Measurements from ENCODE around the gene RPRML.
"Not testable (repeated sequence)": the region's sequence is repeated elsewhere in the genome, so short reads cannot be mapped to it uniquely, and the experiment has no call there.

RPRML gene

DNA sequence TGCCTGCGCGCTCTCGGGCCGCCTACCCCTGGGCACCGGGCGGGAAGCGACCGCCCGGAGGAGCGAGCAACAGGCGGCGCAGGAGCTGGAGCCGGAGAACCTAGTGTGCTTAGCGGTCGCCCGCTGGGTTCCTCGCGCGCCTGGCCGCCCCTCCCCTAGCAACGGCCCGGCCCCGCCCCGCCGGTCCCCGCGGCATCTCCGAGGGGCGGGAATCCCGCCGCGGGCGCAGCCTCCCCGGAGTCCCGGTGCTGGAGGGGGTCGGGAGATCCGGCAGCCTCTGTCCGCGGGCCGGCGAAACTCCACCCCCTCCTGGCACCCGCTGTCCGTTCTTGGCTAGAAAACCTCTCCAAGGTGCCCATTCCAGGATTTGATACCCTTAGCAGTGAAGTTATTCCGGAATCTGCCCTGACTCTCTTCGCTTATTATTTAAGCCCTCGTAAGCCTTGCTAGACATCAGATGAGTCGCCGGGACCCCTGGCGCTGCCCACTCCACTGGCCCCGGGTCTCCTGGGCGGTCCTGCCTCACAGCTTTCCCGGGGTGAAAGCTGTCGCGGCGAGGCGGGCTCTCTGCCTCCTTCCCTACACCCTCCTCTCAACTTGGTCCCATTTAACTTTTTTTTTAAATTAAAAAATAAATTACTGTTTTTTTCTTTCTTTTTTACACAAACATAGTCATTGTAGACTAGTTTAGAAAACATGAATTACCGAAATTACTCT is at the start of gene RPRML:
Gene RPRML (minus strand): TSS at position 107 of the 717 bp plus-strand sequence. CDS start 246 bp downstream, outside the sequence.
- DNase-seq, result no peak

GRCh38 chr17:47016966-47017365 is 37.9 kb upstream of the RPRML start:
- DNase-seq, result not testable (repeated sequence)

DNA sequence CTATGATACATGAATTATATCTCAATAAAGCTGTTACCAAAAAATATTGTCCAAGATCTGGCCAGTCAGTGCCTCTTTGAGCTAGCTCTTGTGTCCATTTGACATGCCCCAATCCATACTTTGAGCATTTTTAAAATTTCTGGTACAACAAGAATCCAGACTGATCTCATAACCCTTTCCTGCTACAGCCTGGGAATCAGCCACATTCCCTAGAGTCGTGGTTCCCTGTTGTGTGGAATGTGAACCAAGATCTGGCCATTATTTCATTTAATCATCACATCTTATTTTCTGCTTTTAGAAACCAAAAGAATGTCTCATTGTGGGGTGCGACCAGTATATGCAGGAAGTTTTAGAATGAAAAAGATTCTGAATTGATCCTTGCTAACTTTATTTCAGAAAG is 34.3 kb upstream of the RPRML start:
- no peak for DNase-seq

- DNase-seq, result no peak
Observed at GRCh38 chr17:47012457-47012856, 33.4 kb upstream of the RPRML start.

- DNase-seq, result no peak
Observed at GRCh38 chr17:47009759-47010594, 30.9 kb upstream of the RPRML start.

- DNase-seq, result no peak
Observed at GRCh38 chr17:47004906-47005305, 25.9 kb upstream of the RPRML start.

GRCh38 chr17:47003864-47004263 is 24.8 kb upstream of the RPRML start:
- DNase-seq, result not testable (repeated sequence)

DNA sequence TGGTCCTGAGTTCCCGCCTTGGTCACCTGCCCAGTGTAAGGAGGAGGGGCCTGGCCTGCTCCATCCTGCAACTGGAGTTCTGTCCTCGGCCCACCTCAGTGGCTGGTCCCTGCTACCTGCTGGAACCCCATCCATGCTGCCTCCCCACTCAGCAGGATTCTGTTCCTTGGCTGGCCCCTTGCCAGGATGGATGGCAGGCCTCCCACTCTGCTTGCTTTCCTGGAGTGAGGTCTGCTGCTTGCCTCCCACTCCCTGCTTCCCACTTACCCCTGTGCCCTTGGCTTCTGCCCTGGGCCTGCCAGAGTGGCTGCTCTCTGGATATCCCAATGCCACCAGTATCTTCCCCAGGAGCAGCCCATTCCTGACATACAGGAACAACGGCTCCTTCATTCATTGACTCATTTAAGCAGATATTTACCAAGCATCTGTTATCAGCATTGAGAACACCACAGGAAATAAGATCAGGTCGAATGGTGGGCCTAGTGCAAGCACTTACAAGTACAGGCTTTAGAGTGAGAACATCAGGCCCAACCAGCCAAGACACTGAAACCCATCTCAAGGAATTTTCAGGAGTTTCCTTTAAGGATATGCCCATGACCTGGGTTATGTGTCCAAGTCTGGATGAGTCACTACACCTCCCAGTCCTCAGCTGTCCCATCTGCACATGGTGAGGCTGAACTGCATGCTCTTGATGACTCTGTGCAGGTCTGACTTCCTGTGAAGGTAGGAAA is 17.0 kb upstream of the RPRML start:
- no peak for DNase-seq

DNA sequence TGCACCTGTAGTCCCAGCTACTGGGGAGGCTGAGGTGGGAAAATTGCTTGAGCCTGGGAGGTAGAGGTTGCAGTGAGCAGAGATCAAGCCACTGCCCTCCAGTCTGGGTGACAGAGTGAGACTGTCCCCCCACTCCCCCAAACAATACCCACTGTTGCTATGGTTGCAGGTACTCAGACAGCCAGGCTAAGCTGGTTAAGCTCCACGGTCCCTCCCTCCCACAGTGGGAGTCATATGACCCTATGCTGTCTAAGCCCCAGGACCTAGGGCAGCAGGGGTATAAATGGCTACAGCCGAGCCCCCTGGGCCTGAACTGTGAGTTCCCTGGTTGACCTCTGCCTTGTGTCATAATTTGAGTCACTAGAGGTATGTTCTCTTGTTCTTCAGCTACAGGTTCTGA is 15.9 kb upstream of the RPRML start:
- no peak for DNase-seq

DNA sequence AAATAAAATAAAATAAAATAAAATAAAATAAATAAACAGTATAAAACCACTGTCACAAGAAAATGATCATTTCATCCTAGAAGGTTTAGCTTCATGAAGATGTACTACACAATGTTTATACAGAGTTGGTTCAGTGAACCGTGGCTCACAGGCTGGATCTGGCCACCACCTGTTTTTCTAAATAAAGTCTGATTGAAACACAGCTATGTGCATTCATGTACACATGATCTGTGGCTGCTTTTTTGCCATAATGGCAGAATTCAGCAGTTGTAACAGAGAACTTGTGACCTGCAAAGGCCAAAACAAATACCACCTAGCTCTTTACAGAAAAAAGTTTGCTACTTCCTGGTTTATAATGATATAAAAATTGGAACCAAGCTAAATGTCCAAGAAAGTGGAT is 12.6 kb upstream of the RPRML start:
- no peak for DNase-seq

DNA sequence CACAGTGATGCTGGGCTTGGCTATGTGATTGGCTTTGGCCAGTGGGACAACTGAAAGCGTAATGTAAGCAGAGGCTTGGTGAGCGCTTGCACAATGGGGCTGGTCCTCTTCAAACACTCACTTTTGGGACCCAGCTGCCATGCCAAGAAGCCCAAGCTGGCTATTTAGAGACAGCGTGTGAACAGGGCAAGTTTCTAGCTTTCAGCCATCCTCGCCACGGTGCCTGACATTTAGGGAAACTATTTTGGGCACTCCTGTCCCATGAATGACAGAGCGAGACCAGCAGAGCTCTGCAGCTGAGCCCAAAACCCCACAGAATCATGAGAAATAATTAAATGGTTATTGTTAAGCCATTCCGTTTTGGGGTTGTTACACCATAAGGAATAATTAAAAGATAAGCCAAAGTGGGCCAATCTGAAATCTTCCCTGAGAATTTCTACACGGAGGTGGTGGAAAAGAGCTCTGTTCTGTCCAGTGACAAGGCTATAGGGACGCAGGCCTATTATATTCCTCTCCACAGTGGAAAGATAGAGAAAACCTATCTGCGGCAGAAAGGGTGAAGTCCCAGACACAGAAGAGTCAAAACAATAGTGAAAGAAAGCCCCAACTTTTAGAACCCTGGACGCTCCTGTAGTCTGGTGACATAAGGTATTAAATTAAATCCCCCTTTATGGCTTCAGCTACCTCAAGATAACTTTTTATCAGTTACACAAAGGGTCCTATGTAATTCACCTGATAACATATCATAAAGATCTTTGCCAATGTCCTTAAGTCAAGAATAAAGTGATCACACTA is 10.8 kb upstream of the RPRML start:
- DNase-seq, result no peak

DNA sequence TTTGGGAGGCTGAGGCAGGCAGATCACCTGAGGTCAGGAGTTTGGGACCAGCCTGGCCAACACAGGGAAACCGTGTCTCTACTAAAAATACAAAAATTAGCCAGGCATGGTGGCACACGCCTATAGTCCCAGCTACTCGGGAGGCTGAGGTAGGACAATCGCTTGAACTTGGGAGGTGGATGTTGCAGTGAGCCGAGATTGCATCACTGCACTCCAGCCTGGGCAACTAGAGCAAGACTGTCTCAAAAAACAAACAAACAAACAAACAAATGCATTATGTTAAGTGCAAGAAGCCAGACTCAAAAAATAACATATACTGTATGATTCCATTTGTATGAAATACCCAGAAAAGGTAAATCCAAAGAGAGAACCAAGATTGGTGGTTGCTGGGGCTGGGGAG is 8.9 kb upstream of the RPRML start:
- DNase-seq, result not testable (repeated sequence)

DNA sequence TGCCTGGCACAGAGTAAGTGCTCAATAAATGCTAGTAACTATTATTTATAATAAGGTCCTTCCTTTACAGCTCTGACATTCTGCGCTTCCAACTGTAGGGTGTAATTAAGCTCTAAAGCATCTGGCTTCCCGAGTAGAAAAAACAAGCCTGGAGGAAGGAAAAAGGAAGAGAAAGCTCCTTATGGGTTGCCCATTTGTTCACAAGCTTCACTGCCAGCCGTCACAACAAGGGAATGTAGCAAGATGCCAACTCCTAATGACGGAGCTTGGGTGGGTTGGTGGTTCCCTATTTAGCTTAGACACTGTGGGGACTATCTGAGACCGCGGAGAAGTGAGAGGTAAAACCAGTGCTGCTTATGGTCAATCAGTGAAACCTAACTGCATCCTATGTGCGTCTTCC is 7.3 kb upstream of the RPRML start:
- no peak for DNase-seq

DNA sequence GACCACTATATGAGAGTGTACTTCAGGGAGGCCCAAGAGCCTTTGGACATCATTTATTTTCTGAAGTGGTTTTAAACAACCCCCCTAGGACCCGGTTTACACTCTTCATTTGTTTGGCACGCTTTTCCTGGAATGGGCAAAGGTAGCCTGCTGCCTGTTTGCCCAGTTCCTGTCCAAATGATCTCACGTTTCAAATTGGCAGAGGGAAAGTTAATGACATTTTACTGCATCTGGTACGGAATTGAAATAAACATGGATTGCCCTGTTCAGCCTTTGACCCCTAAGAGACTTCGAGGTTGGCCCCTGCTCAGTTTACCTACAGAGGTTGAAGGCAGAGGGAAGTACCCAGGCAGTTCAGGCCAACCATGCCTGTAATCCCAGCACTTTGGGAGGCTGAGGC is 5.8 kb upstream of the RPRML start:
- DNase-seq, result peak; percentile 37 to 41

- DNase-seq, result peak in 1 of 2 experiments; percentile 49
Observed at GRCh38 chr17:46984341-46984740, 5.3 kb upstream of the RPRML start.

GRCh38 chr17:46983782-46984181 is 4.7 kb upstream of the RPRML start:
- DNase-seq, result no peak

DNA sequence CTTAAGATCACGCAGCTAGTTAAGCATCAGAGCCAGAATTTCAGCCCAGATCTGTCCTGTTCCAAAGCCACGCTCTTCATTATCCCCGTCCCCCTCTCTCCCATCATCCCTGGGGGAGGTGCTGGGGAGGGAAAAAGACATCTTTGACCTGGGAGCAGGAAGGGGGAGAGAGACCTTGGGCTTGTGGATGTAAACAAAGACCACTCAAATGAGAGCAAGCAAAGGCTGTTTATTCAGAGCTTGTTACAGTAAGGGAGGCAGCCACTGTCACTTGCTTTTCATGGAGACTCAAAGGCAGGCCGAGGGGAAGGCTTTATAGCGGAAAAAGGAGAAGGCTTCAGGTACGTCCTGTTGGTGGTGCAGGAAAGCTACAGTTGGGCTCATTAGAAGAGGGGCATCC is 3.5 kb upstream of the RPRML start:
- no peak for DNase-seq

DNA sequence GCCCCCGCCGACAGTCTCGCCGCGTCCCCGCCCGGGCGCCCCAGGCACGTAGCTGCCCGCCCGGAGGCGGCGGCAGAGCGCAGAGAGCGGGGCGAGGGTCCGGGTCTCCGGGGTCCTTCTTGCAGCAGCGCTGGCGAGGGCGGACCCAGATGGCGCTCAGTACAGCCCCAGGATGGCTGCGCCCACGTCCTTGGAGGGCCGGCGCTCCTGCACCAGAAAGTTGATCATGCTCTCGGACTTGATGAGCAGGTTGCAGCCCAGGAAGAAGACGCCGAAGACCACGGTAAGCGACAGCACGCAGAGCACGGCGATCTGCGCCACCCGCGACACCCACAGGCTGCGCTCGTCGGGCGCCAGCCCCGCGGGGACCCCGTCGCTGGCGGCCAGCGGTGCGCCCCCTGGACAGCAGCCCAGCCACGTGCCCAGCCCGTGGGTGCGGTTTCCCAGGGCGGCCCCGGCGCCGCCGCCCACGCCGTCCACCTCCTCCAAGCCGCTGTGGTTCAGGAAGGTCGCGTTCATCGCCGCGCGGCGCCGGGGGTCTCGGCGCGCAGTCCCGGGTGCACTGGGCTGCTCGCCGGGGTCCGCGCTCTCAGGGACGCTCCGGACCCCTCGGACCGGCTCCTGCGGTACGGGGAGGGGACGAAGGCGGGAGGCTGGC is 435 bp downstream of the RPRML start:
- DNase-seq, result no peak

DNA sequence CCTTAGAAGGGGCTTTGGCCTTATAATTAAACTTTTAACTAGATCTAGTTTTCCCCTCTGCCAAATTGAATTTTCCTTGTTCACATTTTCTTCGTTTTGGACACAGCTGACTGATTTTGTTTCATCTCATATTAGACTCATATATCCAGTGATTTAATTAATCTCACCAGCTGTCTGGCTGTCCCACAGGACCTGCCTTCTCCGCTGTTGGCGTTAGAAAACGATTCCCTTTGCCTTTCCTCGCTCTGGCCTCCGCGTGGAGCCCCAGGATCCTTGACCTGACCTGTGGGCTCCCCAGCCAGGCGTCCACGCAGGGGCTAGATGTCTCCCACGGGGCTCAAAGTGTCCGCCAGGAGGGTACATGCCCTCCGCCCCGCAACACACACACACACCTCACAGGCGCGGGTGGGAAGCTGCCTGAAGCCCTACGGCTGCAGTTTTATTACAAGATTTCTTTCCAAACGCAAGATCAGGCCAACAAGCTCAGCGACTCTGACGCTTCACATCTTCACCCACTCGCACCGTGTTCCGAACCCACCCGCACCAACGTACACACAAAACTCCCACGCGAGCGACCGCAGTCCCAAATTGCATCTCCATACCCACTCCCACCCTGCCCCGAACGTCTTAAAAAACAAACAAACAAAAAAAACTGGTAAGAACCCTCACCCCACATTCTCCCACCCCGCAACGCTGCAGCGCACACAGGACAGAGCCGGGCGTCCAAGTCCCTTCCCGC is 1.1 kb downstream of the RPRML start:
- DNase-seq, result no peak

- peak in 1 of 2 experiments; percentile 25 for DNase-seq
Observed at GRCh38 chr17:46977348-46977747, 1.7 kb downstream of the RPRML start.

DNA sequence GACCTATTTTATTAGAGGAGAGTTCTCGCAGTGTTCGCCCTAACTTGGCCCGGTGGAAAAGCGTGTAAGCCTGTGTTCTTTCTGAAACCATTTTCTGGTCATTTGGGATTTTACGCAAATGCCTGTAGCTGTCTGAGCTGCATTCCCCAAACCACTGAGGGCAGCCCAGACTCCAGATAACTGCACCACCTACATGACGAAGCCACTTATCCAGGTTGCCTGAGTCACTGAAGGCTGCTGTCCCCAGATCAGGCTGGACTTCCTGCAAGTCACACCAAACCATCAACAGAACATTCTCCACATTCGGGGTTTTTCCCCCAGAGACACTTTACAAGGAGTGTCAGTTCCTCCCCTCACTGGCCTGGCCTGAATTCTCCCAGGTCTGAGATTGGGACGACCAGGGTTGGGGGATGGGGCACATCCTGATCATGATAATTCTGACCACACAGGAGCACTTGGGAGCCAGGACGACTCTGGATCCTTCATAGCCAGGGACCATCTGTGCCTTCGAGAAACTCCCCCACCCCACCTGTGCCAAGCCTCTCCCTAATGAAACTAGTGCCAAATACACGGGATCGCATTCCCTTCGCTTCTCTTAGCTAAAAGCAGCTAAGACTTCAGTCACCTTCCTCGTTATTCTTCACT is 2.3 kb downstream of the RPRML start:
- DNase-seq, result no peak
